ENCODE measurements around the gene FBXO21.
"Not testable (repeated sequence)": the region's sequence is repeated elsewhere in the genome, so short reads cannot be mapped to it uniquely, and the experiment has no call there.

Gene FBXO21

GRCh38 chr12:117190210-117190781, at the start of gene FBXO21:
FBXO21 (minus strand) TSS chr12:117190470; CDS start chr12:117190456, 14 bp downstream.
- DNase-seq (ENCODE audit: low spot score) = peak; percentile 93

- peak; percentile 79 for DNase-seq (ENCODE audit: low spot score)
Observed at GRCh38 chr12:117236456-117237001, 46.3 kb upstream of the FBXO21 start.

DNA sequence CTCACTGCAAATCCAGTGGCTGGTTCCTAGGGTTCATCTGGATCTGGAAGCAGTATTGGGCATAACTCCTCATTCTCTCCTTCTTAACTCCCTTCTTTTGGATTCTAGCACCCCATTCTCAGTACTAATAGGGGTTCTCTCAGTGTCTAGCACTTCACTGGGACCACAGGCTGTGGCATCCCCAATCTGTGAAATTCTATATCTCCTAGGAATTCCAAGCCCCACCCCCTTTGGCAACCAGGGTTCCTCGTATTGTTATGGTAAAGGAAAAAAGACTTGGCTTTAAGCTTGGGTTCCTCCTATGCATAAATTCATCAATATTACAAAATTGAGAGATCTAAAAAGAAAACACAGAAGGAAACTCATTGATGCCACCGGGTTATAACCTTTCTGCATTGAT, 45.0 kb upstream of the FBXO21 start:
- DNase-seq (ENCODE audit: low spot score) = no peak

DNA sequence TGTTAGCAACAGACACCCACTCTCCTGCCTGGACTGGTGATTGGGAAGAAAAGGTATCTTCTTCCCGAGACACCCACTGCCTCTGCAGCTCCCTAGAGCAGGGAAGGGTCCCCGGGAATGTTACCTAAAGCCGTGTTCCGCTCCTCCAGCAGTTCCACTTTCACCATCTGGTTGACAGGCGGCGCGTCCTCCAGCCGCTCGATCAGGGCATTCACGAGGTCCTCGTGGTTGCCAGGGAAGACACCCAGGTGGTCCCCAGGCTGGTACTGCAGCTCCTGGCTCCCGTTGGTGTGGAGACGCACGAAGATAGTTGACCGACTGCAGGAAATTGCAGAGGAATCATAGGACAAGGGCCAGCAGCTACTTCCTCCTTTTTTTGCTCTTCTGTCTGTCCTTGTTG, 44.2 kb upstream of the FBXO21 start:
- no peak for DNase-seq (ENCODE audit: low spot score)

GRCh38 chr12:117231750-117232149, 41.5 kb upstream of the FBXO21 start:
- DNase-seq (ENCODE audit: low spot score) = no peak

GRCh38 chr12:117228239-117228638, 38.0 kb upstream of the FBXO21 start:
- DNase-seq (ENCODE audit: low spot score) = no peak

DNA sequence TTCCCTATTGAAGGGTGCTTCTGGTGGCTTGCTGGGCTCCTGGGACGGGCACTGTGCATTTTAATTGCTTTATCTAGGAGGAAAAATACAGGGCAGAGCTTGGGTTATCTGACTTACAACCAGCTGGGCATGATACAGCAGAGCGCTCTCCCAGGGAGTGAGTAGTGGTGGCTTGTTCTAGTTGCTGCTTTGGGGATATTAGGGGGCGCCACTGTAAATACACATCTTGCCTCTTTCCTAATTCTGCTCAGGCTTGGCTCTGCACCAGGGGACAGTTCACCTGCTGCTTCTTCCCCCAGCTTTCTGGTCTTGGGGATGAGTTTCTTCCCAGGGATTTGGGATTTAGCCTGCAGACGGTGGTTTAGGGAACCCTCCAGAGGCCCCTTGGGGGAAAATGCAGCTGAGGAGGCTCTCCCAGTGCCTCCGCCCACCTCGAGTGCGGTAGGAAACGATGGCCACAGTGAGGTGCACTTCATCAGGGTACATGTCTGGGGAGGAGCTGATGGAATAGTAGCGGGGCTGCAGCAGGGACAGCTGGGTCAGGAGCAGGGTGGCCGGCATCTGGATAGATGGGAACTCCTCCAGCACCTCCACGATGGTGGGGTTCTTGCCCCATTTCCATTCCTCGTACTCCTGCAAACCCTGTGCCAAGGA, 36.9 kb upstream of the FBXO21 start:
- no peak for DNase-seq (ENCODE audit: low spot score)

GRCh38 chr12:117226505-117226904, 36.2 kb upstream of the FBXO21 start:
- DNase-seq (ENCODE audit: low spot score) = no peak

DNA sequence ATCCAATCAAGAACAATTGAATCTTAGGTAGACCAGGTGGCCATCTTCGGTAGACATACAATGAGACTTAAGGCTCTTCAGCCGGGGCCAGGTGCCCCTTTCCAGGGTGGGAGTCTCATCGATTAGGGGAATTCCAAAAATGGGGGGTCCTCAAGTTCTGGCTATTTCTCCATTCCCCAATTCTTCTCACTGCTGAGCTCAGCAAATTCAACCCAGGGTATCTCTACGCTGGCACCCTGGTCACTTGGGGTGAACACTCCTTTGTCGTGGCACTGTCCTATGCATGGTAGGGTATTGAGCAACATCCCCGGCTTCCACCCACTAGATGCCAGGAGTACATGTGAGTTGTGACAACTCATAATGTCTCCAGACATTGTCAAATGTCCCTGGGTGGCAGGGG, 34.9 kb upstream of the FBXO21 start:
- no peak for DNase-seq (ENCODE audit: low spot score)

- not testable (repeated sequence) for DNase-seq (ENCODE audit: low spot score)
Observed at GRCh38 chr12:117220947-117221346, 30.7 kb upstream of the FBXO21 start.

GRCh38 chr12:117218149-117218548, 27.9 kb upstream of the FBXO21 start:
- DNase-seq (ENCODE audit: low spot score) = no peak

DNA sequence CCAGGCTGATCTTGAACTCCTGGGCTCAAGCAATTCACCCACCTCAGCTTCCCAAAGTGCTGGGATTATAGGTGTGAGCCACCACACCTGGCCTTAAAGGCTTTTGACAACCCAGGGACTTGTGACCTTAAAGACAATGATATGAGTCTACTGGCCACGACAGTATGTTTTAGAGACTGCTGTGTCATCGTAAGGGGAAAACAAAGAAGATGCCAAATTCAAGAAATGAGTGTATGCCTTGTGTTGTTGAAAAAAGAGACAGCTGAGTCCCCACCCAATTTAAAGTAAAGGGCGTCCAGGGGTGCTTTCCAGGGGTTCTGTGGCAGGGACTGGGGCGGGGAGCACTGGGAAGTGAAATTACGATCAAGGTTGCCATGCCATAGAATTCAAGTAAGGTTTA, 26.4 kb upstream of the FBXO21 start:
- no peak for DNase-seq (ENCODE audit: low spot score)

DNA sequence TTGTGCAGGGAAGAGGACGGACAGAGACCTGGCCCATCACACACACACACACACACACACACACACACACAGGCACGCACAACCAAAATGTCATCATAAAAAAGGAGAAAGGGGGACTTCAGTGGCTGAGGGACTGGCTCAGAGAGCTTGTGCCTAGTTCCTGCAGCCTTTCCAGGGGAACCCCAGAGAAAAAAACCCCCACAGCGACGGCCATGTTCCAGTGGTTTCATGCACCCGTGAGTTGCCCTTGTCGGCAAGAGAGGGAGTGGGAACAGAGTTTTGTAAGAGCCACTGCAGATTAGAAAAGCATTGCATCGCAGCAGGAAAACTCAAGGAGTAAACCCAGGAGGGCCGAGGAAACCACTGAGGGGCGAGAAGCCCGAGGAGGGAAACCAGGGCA, 24.5 kb upstream of the FBXO21 start:
- no peak for DNase-seq (ENCODE audit: low spot score)

GRCh38 chr12:117213295-117213808, 23.1 kb upstream of the FBXO21 start:
- DNase-seq (ENCODE audit: low spot score) = no peak

- DNase-seq (ENCODE audit: low spot score) = peak; percentile 60
Observed at GRCh38 chr12:117212563-117213190, 22.4 kb upstream of the FBXO21 start.

GRCh38 chr12:117210266-117210918, 20.1 kb upstream of the FBXO21 start:
- DNase-seq (ENCODE audit: low spot score) = no peak

DNA sequence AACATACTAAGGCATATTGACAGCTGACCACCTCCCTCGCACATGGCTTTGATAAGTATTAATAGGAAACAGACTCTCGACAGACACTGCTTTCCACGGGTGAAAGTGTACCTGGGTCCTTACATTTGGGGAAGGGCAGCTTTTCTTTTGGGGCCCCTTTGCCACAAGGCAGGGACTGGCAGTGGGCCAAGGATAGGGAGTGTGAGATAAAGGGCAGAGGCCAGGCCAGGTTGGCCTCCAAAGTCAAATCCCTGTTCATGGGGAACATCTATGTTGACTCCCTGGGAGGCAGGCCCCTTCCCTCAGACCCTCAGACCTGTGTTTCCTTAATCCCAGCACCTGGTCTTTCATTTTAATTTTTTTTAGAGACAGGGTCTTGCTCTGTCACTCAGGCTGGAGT, 19.4 kb upstream of the FBXO21 start:
- DNase-seq (ENCODE audit: low spot score) = no peak

GRCh38 chr12:117208811-117209455, 18.7 kb upstream of the FBXO21 start:
- DNase-seq (ENCODE audit: low spot score) = no peak

DNA sequence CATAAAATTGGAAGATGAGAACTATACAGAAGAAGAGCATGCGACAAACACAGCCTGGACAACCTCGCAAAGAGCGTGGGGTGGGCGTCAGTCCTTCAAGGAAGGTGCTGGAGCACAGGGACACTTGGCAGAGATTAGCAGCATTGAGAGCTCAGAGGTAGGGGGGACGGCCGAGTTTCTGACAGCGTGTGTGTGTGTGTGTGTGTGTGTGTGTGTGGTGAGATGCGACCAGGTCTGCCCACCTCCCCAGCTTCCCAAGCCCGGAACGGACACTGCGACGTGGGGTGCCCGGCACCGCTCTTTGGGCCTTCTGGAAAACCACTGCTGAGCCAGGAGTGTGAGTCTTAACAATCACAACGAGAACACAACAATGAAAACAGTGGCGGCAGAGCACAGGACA, 17.9 kb upstream of the FBXO21 start:
- DNase-seq (ENCODE audit: low spot score) = no peak

DNA sequence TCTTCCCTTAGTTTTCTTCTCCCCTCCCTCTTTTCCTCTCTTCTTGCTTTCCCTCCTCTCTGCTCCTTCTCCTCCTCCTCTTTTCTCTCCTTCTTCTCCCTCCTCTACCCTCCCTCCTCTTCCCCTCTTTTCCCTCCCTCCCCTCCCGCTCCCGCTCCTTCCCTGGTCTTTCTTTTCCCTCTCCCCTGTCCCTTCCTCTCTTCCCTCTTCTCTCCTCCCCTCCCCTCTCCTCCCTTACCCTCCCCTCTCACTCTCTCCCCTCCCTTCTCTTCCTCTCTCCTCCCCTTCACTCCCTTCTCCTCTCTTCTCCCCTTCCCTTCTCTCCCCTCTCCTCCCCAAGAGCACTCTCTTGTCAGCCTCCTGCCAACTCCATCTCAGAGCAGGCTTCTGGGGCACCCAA, 17.4 kb upstream of the FBXO21 start:
- no peak for DNase-seq (ENCODE audit: low spot score)

DNA sequence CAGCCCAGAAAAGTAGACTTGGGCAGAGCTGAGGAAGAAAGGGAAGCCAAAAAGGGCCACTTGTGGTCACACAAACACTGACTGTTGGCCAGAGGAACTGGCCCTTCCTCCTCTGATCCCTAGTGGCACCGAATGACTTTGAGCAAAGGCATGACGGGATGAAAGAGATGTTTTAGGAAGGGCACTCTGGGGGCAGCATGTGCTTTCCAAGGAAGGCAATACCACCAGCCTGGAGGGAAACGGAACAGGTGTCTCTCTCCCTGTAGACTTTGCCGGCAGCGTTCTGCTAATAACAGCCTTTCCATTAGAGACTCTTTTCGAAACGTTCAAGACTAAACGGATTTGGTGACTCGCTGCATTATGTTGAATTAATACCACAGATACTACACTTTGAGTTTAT, 12.3 kb upstream of the FBXO21 start:
- DNase-seq (ENCODE audit: low spot score) = no peak

DNA sequence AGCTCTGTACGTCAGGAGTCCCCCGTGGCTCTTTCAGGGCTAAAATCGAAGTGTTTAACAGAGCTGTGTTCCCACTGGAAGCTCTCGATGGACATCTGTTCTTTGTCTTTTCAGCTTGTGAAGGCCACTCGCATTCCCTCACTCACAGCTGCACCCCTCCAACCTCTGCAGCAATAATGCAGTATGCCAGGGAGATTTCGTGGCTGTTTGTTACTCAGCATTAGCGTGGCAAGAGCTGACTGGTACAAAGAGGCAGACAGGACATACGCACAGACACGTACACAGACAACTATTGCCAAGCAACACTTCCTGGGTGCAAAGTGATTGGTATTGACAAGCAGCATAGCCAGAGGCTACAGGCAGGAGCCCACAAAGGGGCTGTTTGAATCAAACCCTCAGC, 11.8 kb upstream of the FBXO21 start:
- no peak for DNase-seq (ENCODE audit: low spot score)

Data from activated CD4-positive, alpha-beta T cell treated with anti-CD3 and anti-CD28 coated beads, Interleukin-2, Interleukin-4, amounts not matched to agents 100 ng/mL and 50 ng/mL, durations not matched to agents 16 hours and 8 hours (primary cell).